ENCODE results near the gene CRB1.

The CRB1 gene

GRCh38 chr1:197312163-197312562, 44.1 kb downstream of the CRB1 start:
- DNase-seq: peak; percentile 6

GRCh38 chr1:197313713-197314112, 45.7 kb downstream of the CRB1 start:
- no peak for DNase-seq
- H3K4me3 ChIP-seq (ENCODE audit: low read depth, low read length): no peak overlapping the region
- in situ Hi-C loops (cut with HindIII; ENCODE audit: low pct_ligation_motif_present, low sequenced_read_pairs): no loop called here
- H3K27ac ChIP-seq: no peak overlapping the region
- no peaks in the 10 kb centered on the region for H3K27me3 ChIP-seq (replicated peaks)
- TF ChIP-seq, protein P1, sequence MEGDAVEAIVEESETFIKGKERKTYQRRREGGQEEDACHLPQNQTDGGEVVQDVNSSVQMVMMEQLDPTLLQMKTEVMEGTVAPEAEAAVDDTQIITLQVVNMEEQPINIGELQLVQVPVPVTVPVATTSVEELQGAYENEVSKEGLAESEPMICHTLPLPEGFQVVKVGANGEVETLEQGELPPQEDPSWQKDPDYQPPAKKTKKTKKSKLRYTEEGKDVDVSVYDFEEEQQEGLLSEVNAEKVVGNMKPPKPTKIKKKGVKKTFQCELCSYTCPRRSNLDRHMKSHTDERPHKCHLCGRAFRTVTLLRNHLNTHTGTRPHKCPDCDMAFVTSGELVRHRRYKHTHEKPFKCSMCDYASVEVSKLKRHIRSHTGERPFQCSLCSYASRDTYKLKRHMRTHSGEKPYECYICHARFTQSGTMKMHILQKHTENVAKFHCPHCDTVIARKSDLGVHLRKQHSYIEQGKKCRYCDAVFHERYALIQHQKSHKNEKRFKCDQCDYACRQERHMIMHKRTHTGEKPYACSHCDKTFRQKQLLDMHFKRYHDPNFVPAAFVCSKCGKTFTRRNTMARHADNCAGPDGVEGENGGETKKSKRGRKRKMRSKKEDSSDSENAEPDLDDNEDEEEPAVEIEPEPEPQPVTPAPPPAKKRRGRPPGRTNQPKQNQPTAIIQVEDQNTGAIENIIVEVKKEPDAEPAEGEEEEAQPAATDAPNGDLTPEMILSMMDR (IDR thresholded peaks at IDR 0.05; ENCODE audit: low read depth, low read length, missing control alignments): no peak
- H3K36me3 ChIP-seq (replicated peaks): no peaks in the 10 kb centered on the region

More at GRCh38 chr1:197312163-197312562, 44.1 kb downstream of the CRB1 start:
- H3K27ac ChIP-seq: no peak overlapping the region
- in situ Hi-C loops (cut with HindIII; ENCODE audit: low pct_ligation_motif_present, low sequenced_read_pairs): no loop called here
- H3K4me3 ChIP-seq (ENCODE audit: low read depth, low read length): no peak overlapping the region
- H3K36me3 ChIP-seq (replicated peaks): no peaks in the 10 kb centered on the region
- H3K27me3 ChIP-seq (replicated peaks): no peaks in the 10 kb centered on the region
- TF ChIP-seq, protein P1 (IDR thresholded peaks at IDR 0.05; ENCODE audit: low read depth, low read length, missing control alignments): no peak

- in situ Hi-C loops (cut with HindIII; ENCODE audit: low pct_ligation_motif_present, low sequenced_read_pairs): no loop called here
- H3K27me3 ChIP-seq (replicated peaks): no peaks in the 10 kb centered on the region
- H3K36me3 ChIP-seq (replicated peaks): no peaks in the 10 kb centered on the region
- DNase-seq: no peak
- H3K27ac ChIP-seq: no peak overlapping the region
- no peak overlapping the region for H3K4me3 ChIP-seq (ENCODE audit: low read depth, low read length)
- TF ChIP-seq, protein P1 (IDR thresholded peaks at IDR 0.05; ENCODE audit: low read depth, low read length, missing control alignments): no peak
Measured at GRCh38 chr1:197314682-197315081, 46.6 kb downstream of the CRB1 start.

DNA sequence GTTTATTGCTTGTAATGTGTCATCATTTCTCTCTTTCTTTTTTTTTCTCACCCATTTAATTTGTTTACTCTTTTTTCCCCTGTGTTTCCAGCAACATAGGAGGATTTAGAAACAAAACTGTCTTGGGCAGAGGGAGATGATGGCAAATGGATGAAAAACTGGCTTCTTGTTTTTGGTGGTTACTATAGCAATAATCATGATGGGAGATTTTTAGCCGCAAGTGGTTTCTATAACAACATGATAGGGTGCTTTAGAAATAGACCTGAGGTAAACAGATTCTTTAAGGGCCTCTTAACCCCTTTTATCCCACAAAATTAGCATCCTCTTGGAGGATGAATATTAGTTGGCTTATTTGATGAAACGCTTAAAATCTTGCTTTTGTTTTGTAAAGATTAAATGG, 51.6 kb downstream of the CRB1 start:
- TF ChIP-seq, protein P1 (IDR thresholded peaks at IDR 0.05; ENCODE audit: low read depth, low read length, missing control alignments): no peak
- no peak for DNase-seq
- in situ Hi-C loops (cut with HindIII; ENCODE audit: low pct_ligation_motif_present, low sequenced_read_pairs): no loop called here
- no peaks in the 10 kb centered on the region for H3K36me3 ChIP-seq (replicated peaks)
- no peak overlapping the region for H3K27ac ChIP-seq
- no peaks in the 10 kb centered on the region for H3K27me3 ChIP-seq (replicated peaks)
- no peak overlapping the region for H3K4me3 ChIP-seq (ENCODE audit: low read depth, low read length)

GRCh38 chr1:197320991-197321531, 53.0 kb downstream of the CRB1 start:
- TF ChIP-seq, protein P1 (IDR thresholded peaks at IDR 0.05; ENCODE audit: low read depth, low read length, missing control alignments): no peak
- peak; percentile 40 for DNase-seq
- Histone ChIP-seq H3K27me3 (replicated peaks) (no peaks in the 10 kb centered on the region), H3K27ac (no peak overlapping the region), H3K36me3 (replicated peaks) (no peaks in the 10 kb centered on the region), H3K4me3 (ENCODE audit: low read depth, low read length) (no peak overlapping the region)
- in situ Hi-C loops (cut with HindIII; ENCODE audit: low pct_ligation_motif_present, low sequenced_read_pairs): no loop called here

DNA sequence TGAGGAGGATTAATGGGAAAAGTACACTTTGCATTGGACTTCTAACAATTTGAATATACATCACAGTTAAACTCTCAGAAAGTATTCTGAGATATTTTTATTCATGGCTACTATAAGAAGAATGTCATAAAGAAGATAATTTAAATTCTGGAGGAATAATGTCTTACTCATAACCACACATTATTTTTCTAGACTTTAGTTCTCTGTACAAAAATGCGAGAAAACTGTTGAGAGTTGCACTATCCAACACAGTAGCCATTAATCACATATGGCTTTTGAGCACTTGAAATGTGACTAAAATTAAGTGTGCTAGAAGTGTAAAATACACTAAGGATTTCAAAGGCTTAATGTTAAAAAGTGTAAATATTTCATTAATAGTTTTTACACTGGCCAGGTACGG, 53.8 kb downstream of the CRB1 start:
- H3K27me3 ChIP-seq (replicated peaks): no peaks in the 10 kb centered on the region
- in situ Hi-C loops (cut with HindIII; ENCODE audit: low pct_ligation_motif_present, low sequenced_read_pairs): no loop called here
- TF ChIP-seq, protein P1 (IDR thresholded peaks at IDR 0.05; ENCODE audit: low read depth, low read length, missing control alignments): no peak
- no peak overlapping the region for H3K4me3 ChIP-seq (ENCODE audit: low read depth, low read length)
- peak overlapping the region; percentile 39 for H3K27ac ChIP-seq
- DNase-seq: no peak
- no peaks in the 10 kb centered on the region for H3K36me3 ChIP-seq (replicated peaks)

Data from brain microvascular endothelial cell (primary cell).